ENCODE measurements around the gene STIP1. TPM values are rescaled to one million over a fixed set of nuclear protein-coding genes. Genes with fewer than 3 reads are reported as not detected.

The STIP1 gene
- total RNA-seq, 4 donors from 2014 or later, result 81.6 to 116 (median 104) TPM

DNA sequence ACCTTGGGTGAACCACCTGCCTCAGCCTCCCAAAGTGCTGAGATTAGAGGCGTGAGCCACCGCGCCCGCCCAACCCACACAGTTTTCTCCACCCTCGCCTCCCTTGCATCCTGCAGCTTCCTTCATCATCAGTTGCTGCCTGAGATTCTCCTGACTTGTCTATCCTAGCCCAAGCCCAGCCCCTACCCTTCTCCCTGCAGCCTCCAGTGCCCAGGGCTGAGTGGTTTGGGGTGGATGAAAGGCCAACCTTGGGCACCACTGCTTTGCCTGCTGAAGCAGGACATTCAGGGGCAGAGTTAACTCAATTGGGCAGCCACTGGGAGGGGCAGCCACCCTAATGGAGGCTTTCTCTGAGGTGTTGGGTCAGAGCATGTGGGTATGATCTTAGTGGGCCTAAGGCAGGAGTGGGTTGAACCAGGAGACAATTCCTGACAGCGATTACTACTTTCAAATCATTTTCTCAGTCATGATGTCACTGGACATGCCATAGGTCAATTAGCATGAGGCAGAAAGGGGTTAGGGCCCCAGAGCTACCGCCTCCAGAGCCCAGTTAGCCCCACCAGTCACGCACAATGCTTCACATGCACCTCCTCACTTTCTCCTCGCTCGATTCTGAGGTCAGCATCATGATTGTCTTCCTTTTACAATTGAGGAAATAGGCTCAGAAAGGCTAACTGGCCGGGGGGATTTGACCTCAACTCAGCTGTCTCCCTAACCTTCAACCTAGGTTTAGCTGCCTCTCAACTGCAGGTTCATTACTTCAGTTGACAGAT is 53.9 kb downstream of the STIP1 start:
- peak overlapping the region; percentile 95 to 100 (median 99) for H3K27ac ChIP-seq
- peak overlapping the region in 3 of 4 donors; percentile 63 to 90 (median 82) for H3K4me3 ChIP-seq
- H3K27me3 ChIP-seq, result no peaks in the 10 kb centered on the region
- intact Hi-C loops (cut with DNase I), result no loop called here
- peaks cover 0 to 58% (median 0%) of the 10 kb centered on the region in 3 donors for H3K36me3 ChIP-seq
- 60 to 74% methylated on average over 7 to 10 of the region's 11 CpGs for WGBS, 2 donors
- DNase-seq, result no peak
- H3K4me1 ChIP-seq, result peaks cover 68 to 91% (median 69%) of the 10 kb centered on the region in 3 donors
- no peaks in the 10 kb centered on the region for H3K9me3 ChIP-seq
- TF ChIP-seq POLR2A (IDR thresholded peaks at IDR 0.05) (no peak), CTCF (IDR thresholded peaks at IDR 0.05) (no peak)

DNA sequence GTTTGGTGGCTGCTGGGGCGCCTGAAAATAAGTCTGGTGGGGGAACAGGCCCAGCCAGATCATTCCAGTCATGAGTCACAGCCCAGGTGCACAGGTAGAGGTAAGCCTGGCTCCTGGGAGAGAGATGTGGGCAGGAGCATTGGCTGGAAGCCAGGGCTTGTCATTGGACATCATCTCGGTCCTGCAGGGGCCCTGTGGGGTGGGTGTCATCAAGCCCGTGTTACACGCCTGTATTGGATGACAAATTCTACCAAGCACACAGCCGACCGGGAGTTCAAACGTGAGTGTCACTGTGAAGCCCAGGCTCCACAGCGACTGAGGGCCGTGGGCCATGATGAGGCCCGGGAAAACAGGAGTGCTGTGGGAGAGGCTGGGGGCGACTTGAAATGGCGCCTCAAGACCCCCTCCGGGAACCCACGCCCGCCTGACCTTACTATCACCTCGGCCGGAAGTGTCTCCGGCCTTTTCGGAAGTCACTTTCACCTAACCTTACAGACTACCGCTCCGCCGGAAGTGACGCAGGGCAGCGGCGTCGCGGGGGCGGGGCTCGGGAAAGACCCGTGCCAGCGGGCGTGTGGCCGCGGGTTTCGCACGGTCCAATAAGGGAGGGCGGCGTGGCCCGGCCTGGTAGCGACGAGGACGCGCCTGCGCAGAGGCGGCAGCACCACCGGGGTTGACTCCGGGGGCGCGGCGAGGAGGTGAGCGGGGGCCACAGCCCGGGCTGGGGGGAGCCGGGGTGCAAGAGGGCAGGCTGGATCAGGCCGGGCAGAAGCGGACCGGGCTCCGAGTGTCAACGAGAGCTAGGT is 54.7 kb downstream of the STIP1 start, which contains the start of gene FKBP2:
Gene FKBP2 (plus strand): TSS at position 661 of the 806 bp plus-strand sequence. CDS start 1,293 bp downstream, outside the sequence.
- peaks cover 0 to 60% (median 0%) of the 10 kb centered on the region in 3 donors for H3K36me3 ChIP-seq
- peak within 1 kb of the TSS; percentile 95 to 100 (median 99) for H3K27ac ChIP-seq
- H3K27me3 ChIP-seq, result no peaks in the 10 kb centered on the region
- H3K4me1 ChIP-seq, result peaks cover 68 to 91% (median 70%) of the 10 kb centered on the region in 3 donors
- no peaks in the 10 kb centered on the region for H3K9me3 ChIP-seq
- peak; percentile 91 for DNase-seq
- 1 to 2% methylated on average over 7 to 23 of the region's 58 CpGs for WGBS, 2 donors
- peak within 1 kb of the TSS; percentile 63 to 95 (median 86) for H3K4me3 ChIP-seq
- intact Hi-C loops (cut with DNase I), result no loop called here
- TF ChIP-seq CTCF (IDR thresholded peaks at IDR 0.05) (peak in 2 of 6 experiments; percentile 8 to 24), POLR2A (IDR thresholded peaks at IDR 0.05) (peak in 3 of 4 donors; percentile 43 to 86 (median 72))

- peaks cover 66 to 91% (median 69%) of the 10 kb centered on the region in 3 donors for H3K4me1 ChIP-seq
- TF ChIP-seq CTCF (IDR thresholded peaks at IDR 0.05) (no peak), POLR2A (IDR thresholded peaks at IDR 0.05) (no peak)
- H3K4me3 ChIP-seq, result peak overlapping the region; percentile 63 to 95 (median 86)
- peak overlapping the region; percentile 95 to 100 (median 99) for H3K27ac ChIP-seq
- no peaks in the 10 kb centered on the region for H3K27me3 ChIP-seq
- H3K36me3 ChIP-seq, result peaks cover 0 to 56% (median 0%) of the 10 kb centered on the region in 3 donors
- peak; percentile 96 for DNase-seq
- intact Hi-C loops (cut with DNase I), result no loop called here
- H3K9me3 ChIP-seq, result no peaks in the 10 kb centered on the region
- WGBS, 2 donors, result 0% methylated on average over 3 to 4 of the region's 24 CpGs
Observed at GRCh38 chr11:64241241-64241490, 55.2 kb downstream of the STIP1 start.

- WGBS, 2 donors, result 0% methylated on average over 1 to 19 of the region's 63 CpGs
- Histone ChIP-seq H3K9me3 (no peaks in the 10 kb centered on the region), H3K4me3 (peak overlapping the region; percentile 63 to 95 (median 86)), H3K27ac (peak overlapping the region; percentile 95 to 100 (median 99)), H3K36me3 (peaks cover 0 to 51% (median 0%) of the 10 kb centered on the region in 3 donors), H3K4me1 (peaks cover 66 to 86% (median 69%) of the 10 kb centered on the region in 3 donors), H3K27me3 (no peaks in the 10 kb centered on the region)
- intact Hi-C loops (cut with DNase I), result no loop called here
- TF ChIP-seq CTCF (IDR thresholded peaks at IDR 0.05) (no peak), POLR2A (IDR thresholded peaks at IDR 0.05) (peak in 2 of 4 donors; percentile 66 to 84)
- DNase-seq, result no peak
Observed at GRCh38 chr11:64241491-64242374, 55.8 kb downstream of the STIP1 start.
